GM13977 (cell line): ENCODE results near the gene MBNL1.

ENCODE experiments used
- DNase-seq: peaks from one replicate; pipeline ENCODE4 v3.0.0; 2012; ENCODE audit warnings: low spot score
- CTCF ChIP-seq: IDR thresholded peaks from 2 replicates; pipeline ENCODE4 v1.5.1; 2012; ENCODE audit warnings: mild to moderate bottlenecking, control low read depth; ENCODE audit not compliant: insufficient read depth; ENCODE audit errors: extremely low read depth, missing control alignments
- in situ Hi-C: fragments of 300-500 bp; cut with MboI; formaldehyde crosslinking; loops from one replicate; pipeline ENCODE4 v1.12.0; 2022; ENCODE audit warnings: low sequenced_read_pairs, low pct_unique_long_range_greater_than_20kb, mixed read lengths, inconsistent platforms; ENCODE audit not compliant: unreplicated experiment

Gene MBNL1

GRCh38 chr3:152416808-152417580 is 148.3 kb downstream of the MBNL1 start:
- TF ChIP-seq CTCF = no peak
- in situ Hi-C loops = no loop called here
- DNase-seq = no peak

GRCh38 chr3:152419748-152420147 is 151.0 kb downstream of the MBNL1 start:
- no peak for TF ChIP-seq CTCF
- in situ Hi-C loops = no loop called here
- DNase-seq = no peak

- in situ Hi-C loops = no loop called here
- TF ChIP-seq CTCF = no peak
- no peak for DNase-seq
Observed at GRCh38 chr3:152421162-152421561, 152.4 kb downstream of the MBNL1 start.

GRCh38 chr3:152426393-152426792 is 157.7 kb downstream of the MBNL1 start:
- no peak for TF ChIP-seq CTCF
- in situ Hi-C loops = no loop called here
- no peak for DNase-seq

- no peak for TF ChIP-seq CTCF
- in situ Hi-C loops = no loop called here
- no peak for DNase-seq
Observed at GRCh38 chr3:152428577-152428976, 159.8 kb downstream of the MBNL1 start.

- TF ChIP-seq CTCF = no peak
- DNase-seq = no peak
- in situ Hi-C loops = no loop called here
Observed at GRCh38 chr3:152430223-152431002, 161.7 kb downstream of the MBNL1 start.
